Suprapubic skin (tissue), 4 donors: Measurements from ENCODE around the gene TOGARAM1. TPM values are rescaled to one million over a fixed set of nuclear protein-coding genes. Genes with fewer than 3 reads are reported as not detected.

Source experiments
- DNase-seq, 2 donors: peaks; one replicate each; pipeline ENCODE4 v3.0.0-alpha.2; 2019; ENCODE audit warnings: low spot score in 2 of 2
- H3K27ac ChIP-seq: fragments of 200-600 bp; sonication (generic); one replicate; pipeline ENCODE4 v1.5.1; 2019
- H3K27me3 ChIP-seq: fragments of 200-600 bp; sonication (generic); one replicate; pipeline ENCODE4 v1.5.1; 2019
- H3K36me3 ChIP-seq: fragments of 200-600 bp; sonication (generic); one replicate; pipeline ENCODE4 v1.5.1; 2019
- H3K4me1 ChIP-seq: fragments of 200-600 bp; sonication (generic); one replicate; pipeline ENCODE4 v1.5.1; 2019
- H3K4me3 ChIP-seq: fragments of 200-600 bp; sonication (generic); one replicate; pipeline ENCODE4 v1.5.1; 2019; ENCODE audit warnings: mild to moderate bottlenecking
- H3K9me3 ChIP-seq: fragments of 200-600 bp; sonication (generic); one replicate; pipeline ENCODE4 v1.5.1; 2019
- EP300 ChIP-seq: sonication (generic); formaldehyde crosslinking; IDR thresholded peaks from one replicate; pipeline ENCODE4 v1.6.1; 2017; ENCODE audit warnings: antibody characterized with exemption
- POLR2A ChIP-seq, 2 donors: fragments of 450-650 bp; IDR thresholded peaks; one replicate each; pipeline ENCODE4 v1.6.1; 2017; ENCODE audit warnings: antibody characterized with exemption in 2 of 2, mild to moderate bottlenecking in 2 of 2, moderate library complexity in 2 of 2
- POLR2AphosphoS5 ChIP-seq, 3 donors: sonication (generic); formaldehyde crosslinking; IDR thresholded peaks; one replicate each; pipeline ENCODE4 v1.6.1; 2017; ENCODE audit warnings: antibody characterized with exemption in 3 of 3
- WGBS: methylation state at CpG from one replicate; pipeline ENCODE4 v1.1.5; 2018; 5-methylcytosine and 5-hydroxymethylcytosine counted together
- total RNA-seq, 4 donors: library from RNA; depleted of rRNA; stranded (reverse); fragments of >200 nt; gene quantifications; one replicate each; pipeline ENCODE4 v1.1.0, GENCODE V29; 2016
- TF ChIP-seq, protein P1 (sequence below), 2 donors: fragments of 200-600 bp in 1 of 2; fragments of 450-650 bp in 1 of 2; sonication (generic) in 1 of 2; IDR thresholded peaks; one replicate each; pipeline ENCODE4 v1.5.1; 2016 to 2019; ENCODE audit warnings: antibody characterized with exemption in 2 of 2, mild to moderate bottlenecking in 1 of 2, moderate library complexity in 1 of 2

Gene TOGARAM1
- total RNA-seq, 4 donors from 2014 or later: 12.5 to 24.3 (median 14.2) TPM

DNA sequence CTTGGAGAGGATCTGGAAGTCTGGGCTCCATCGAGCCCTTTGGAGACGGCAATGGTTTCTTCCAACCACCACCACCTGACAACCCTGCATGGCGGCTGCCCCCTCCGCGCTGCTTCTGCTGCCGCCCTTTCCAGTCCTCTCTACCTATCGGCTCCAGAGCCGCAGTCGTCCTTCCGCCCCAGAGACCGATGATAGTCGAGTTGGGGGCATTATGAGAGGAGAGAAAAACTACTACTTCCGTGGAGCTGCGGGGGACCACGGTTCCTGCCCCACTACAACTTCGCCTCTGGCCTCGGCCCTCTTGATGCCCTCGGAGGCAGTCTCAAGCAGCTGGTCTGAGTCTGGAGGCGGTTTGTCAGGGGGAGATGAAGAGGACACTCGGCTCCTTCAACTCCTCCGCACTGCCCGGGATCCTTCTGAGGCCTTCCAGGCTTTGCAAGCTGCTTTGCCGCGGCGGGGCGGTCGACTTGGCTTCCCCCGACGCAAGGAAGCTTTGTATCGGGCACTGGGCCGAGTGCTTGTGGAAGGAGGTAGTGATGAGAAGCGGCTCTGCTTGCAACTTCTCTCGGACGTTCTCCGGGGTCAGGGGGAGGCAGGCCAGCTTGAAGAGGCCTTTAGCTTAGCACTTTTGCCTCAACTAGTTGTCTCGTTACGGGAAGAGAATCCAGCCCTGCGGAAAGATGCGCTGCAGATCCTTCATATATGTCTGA lies 499 bp downstream of the TOGARAM1 start:
- peak overlapping the region; percentile 96 for H3K4me3 ChIP-seq
- no peaks in the 10 kb centered on the region for H3K27me3 ChIP-seq
- H3K27ac ChIP-seq: peak overlapping the region; percentile 95
- peak; percentile 83 to 85 for DNase-seq
- no peaks in the 10 kb centered on the region for H3K9me3 ChIP-seq
- H3K4me1 ChIP-seq: peaks cover 81% of the 10 kb centered on the region
- no peak for TF ChIP-seq POLR2A (IDR thresholded peaks at IDR 0.05)
- TF ChIP-seq EP300: no peak
- TF ChIP-seq POLR2AphosphoS5 (IDR thresholded peaks at IDR 0.05): no peak
- TF ChIP-seq, protein P1, sequence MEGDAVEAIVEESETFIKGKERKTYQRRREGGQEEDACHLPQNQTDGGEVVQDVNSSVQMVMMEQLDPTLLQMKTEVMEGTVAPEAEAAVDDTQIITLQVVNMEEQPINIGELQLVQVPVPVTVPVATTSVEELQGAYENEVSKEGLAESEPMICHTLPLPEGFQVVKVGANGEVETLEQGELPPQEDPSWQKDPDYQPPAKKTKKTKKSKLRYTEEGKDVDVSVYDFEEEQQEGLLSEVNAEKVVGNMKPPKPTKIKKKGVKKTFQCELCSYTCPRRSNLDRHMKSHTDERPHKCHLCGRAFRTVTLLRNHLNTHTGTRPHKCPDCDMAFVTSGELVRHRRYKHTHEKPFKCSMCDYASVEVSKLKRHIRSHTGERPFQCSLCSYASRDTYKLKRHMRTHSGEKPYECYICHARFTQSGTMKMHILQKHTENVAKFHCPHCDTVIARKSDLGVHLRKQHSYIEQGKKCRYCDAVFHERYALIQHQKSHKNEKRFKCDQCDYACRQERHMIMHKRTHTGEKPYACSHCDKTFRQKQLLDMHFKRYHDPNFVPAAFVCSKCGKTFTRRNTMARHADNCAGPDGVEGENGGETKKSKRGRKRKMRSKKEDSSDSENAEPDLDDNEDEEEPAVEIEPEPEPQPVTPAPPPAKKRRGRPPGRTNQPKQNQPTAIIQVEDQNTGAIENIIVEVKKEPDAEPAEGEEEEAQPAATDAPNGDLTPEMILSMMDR (IDR thresholded peaks at IDR 0.05): no peak
- WGBS: 0% methylated on average over 10 of the region's 39 CpGs
- no peaks in the 10 kb centered on the region for H3K36me3 ChIP-seq

DNA sequence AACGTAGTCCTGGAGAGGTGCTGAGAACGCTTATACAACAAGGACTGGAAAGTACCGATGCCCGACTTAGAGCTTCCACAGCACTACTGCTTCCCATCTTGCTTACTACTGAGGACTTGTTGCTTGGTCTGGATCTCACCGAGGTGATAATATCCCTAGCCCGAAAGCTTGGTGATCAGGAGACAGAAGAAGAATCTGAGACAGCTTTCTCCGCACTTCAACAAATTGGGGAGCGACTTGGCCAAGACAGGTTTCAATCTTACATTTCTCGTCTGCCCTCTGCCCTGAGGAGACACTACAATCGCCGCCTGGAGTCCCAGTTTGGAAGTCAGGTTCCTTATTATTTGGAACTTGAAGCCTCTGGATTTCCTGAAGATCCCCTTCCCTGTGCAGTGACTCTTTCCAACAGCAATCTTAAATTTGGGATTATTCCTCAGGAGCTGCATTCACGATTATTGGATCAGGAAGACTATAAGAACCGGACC lies 1.1 kb downstream of the TOGARAM1 start:
- H3K36me3 ChIP-seq: no peaks in the 10 kb centered on the region
- WGBS: 7% methylated on average over 13 of the region's 13 CpGs
- H3K27ac ChIP-seq: peak overlapping the region; percentile 95
- H3K27me3 ChIP-seq: no peaks in the 10 kb centered on the region
- H3K4me3 ChIP-seq: peak overlapping the region; percentile 96
- peaks cover 81% of the 10 kb centered on the region for H3K4me1 ChIP-seq
- TF ChIP-seq, protein P1 (IDR thresholded peaks at IDR 0.05): no peak
- TF ChIP-seq POLR2AphosphoS5 (IDR thresholded peaks at IDR 0.05) (no peak), POLR2A (IDR thresholded peaks at IDR 0.05) (no peak), EP300 (no peak)
- H3K9me3 ChIP-seq: no peaks in the 10 kb centered on the region
- DNase-seq: no peak

DNA sequence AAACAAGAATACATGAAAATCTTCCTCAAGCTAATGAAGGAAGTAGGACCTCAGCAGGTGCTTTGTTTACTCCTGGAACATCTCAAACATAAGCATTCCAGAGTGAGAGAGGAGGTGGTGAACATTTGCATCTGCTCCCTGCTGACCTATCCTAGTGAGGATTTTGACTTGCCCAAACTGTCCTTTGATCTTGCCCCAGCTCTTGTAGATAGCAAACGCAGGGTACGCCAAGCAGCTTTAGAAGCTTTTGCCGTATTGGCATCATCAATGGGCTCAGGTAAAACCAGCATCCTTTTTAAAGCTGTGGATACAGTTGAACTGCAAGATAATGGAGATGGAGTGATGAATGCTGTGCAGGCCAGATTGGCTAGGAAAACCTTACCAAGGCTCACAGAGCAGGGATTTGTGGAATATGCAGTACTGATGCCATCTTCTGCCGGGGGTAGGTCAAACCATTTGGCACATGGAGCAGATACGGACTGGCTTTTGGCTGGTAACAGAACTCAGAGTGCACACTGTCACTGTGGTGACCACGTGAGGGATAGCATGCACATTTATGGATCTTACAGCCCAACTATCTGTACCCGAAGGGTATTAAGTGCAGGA lies 1.9 kb downstream of the TOGARAM1 start:
- Histone ChIP-seq H3K4me3 (peak overlapping the region; percentile 96), H3K9me3 (no peaks in the 10 kb centered on the region), H3K4me1 (peaks cover 79% of the 10 kb centered on the region), H3K27ac (no peak overlapping the region), H3K36me3 (no peaks in the 10 kb centered on the region), H3K27me3 (no peaks in the 10 kb centered on the region)
- no peak for TF ChIP-seq POLR2AphosphoS5 (IDR thresholded peaks at IDR 0.05)
- TF ChIP-seq POLR2A (IDR thresholded peaks at IDR 0.05): no peak
- no peak for TF ChIP-seq EP300
- TF ChIP-seq, protein P1 (IDR thresholded peaks at IDR 0.05): no peak
- no peak for DNase-seq
- WGBS: 15% methylated on average over 7 of the region's 7 CpGs

DNA sequence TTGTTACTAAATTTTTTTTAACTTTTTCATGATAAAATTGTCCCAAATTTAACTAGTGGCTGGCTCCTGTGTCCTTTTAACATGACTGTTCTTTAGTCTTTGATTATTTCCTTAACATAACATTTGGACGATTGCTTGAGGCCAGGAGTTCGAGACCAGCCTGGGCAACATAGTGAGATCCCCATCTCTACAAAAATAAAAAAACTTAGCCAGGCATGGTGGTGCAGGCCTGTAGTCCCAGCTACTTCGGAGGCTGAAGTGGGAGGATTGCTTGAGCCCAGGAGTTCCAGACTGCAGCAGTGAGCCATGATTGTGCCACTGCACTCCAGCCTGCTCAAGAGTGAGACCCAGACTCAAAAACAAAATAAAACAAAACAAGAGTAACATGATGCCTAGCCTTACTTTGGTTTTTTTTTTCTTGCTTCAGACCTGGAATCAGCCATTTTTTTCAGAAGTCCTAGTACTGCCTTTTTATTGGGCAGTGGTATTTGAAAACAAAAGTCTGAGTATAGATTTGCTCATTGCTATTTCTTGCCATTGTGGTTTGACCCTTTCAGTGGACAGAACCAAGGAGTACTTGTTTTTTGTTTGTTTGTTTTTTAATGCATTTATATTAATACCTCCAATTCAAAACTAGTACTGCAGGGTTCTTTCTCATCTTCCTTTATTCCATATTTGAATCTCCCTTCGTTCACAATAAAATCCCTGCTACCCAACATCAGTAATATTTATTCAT lies 4.8 kb downstream of the TOGARAM1 start:
- no peak for DNase-seq
- Histone ChIP-seq H3K9me3 (no peaks in the 10 kb centered on the region), H3K4me3 (peak overlapping the region; percentile 96), H3K27ac (no peak overlapping the region), H3K4me1 (peaks cover 59% of the 10 kb centered on the region), H3K36me3 (no peaks in the 10 kb centered on the region), H3K27me3 (no peaks in the 10 kb centered on the region)
- no peak for TF ChIP-seq EP300
- no peak for TF ChIP-seq POLR2AphosphoS5 (IDR thresholded peaks at IDR 0.05)
- TF ChIP-seq POLR2A (IDR thresholded peaks at IDR 0.05): no peak
- TF ChIP-seq, protein P1 (IDR thresholded peaks at IDR 0.05): no peak
- 72% methylated on average over 4 of the region's 4 CpGs for WGBS

DNA sequence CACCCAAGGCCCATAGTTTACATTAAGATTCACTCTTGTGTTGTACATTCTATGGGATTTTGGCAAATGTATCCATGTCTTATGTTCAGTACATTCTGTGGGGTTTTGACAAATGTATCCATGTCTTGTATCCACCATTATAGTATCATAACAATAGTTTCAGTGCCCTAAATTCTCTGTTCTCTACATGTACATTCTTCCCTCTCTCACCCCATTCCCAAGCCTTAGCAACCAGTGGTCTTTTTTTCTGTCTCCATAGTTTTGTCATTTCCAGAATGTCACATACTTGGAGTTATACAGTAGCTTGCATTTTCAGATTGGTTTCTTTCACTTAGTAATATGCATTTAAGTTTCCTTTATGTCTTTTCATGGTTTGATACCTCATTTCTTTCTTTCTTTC lies 6.7 kb downstream of the TOGARAM1 start:
- H3K27me3 ChIP-seq: no peaks in the 10 kb centered on the region
- no peaks in the 10 kb centered on the region for H3K36me3 ChIP-seq
- no peak for DNase-seq
- H3K4me3 ChIP-seq: no peak overlapping the region
- TF ChIP-seq EP300: no peak
- no peak overlapping the region for H3K27ac ChIP-seq
- H3K9me3 ChIP-seq: no peaks in the 10 kb centered on the region
- peaks cover 49% of the 10 kb centered on the region for H3K4me1 ChIP-seq
